ENCODE results near the gene KIAA1614.

GRCh38 chr1:180927841-180928240 lies 15.1 kb downstream of the KIAA1614 start:
- TF ChIP-seq CTCF (conservative IDR thresholded peaks at IDR 0.05) (no peak), EZH2 (IDR thresholded peaks at IDR 0.05; ENCODE audit: low read depth) (no peak)

Data from PC-9 (cell line).